ENCODE measurements around the gene COL8A2.
A peak's percentile ranks its signal among the peaks of the same experiment; 100 is the strongest.

Gene COL8A2

DNA sequence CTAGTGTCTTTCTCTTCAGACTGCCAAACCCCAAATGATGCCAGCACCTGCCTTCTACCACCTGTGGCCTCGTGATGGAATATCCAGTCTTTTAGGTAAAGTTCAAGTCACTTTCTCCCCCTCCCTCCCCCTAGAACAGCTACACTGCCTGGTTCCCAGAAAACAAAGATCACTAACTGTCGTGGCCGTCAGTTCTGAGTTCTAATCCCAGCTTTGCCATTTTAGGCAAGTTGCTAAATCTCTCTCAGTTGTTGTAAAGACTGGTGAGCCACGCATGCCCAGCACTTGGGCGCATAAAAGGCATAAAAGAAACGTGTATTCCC is 24.9 kb upstream of the COL8A2 start:
- TF ChIP-seq, protein P1, sequence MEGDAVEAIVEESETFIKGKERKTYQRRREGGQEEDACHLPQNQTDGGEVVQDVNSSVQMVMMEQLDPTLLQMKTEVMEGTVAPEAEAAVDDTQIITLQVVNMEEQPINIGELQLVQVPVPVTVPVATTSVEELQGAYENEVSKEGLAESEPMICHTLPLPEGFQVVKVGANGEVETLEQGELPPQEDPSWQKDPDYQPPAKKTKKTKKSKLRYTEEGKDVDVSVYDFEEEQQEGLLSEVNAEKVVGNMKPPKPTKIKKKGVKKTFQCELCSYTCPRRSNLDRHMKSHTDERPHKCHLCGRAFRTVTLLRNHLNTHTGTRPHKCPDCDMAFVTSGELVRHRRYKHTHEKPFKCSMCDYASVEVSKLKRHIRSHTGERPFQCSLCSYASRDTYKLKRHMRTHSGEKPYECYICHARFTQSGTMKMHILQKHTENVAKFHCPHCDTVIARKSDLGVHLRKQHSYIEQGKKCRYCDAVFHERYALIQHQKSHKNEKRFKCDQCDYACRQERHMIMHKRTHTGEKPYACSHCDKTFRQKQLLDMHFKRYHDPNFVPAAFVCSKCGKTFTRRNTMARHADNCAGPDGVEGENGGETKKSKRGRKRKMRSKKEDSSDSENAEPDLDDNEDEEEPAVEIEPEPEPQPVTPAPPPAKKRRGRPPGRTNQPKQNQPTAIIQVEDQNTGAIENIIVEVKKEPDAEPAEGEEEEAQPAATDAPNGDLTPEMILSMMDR (IDR thresholded peaks at IDR 0.05) = no peak

DNA sequence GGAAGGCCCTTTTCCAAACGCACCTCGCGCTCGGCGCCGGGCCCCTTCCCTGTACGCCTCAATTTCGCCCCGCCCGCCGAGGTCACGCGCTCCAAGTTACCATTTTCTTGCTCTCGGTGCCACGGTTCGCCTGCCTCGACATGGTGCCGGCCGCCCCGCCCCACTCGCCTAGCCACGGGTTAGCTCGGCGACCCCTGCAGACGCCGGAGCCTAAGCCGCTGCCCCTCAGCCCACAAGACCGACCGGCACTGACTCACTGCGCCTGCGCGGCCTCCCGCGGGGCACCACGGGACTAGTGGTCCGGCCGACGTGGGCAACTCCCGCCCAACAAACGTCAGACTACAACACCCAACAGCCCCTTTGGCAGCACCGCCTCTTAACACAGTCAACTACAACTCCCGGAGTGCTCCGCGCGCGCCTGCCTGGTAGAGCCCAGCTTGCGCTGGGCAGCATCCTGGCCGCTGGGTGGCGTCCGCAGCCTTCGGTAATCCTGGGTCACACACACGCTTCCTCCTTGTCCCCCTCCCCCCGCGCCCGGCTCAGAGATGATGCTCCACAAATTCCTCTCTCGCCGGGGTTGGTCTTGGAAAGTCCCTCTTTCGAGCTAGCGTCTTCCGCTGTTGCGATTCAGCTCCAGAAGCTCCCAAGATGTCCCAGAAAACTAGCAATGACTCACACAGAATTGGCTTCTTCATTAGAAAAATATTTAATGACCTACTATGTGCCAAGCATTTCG is 24.4 kb upstream of the COL8A2 start, which contains the start of gene TRAPPC3:
TSS of gene TRAPPC3 (minus strand) at position 250 of the 736 bp plus-strand sequence. CDS start at position 142, 108 bp downstream.
- TF ChIP-seq, protein P1 (IDR thresholded peaks at IDR 0.05) = peak; percentile 96

DNA sequence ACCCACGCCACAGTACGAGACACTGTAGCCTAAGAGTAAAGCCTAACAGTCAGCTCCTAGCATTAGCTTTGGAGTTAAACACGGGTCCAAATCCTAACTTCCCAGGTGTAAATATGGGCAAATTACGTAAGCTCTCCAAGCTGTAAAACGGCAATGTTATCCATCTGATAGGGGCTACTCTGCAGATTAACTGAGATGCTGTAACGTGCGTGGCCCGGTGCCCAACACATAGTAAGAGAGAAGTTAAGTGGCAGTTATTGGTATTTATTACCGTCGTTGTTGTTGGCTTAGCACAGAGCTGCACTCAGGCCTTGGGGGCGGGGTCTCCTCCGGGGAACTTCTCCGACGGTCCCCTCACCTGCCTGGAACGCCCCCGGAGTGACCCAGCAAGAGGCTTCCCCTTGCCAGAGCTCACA is 23.8 kb upstream of the COL8A2 start:
- TF ChIP-seq, protein P1 (IDR thresholded peaks at IDR 0.05) = no peak

DNA sequence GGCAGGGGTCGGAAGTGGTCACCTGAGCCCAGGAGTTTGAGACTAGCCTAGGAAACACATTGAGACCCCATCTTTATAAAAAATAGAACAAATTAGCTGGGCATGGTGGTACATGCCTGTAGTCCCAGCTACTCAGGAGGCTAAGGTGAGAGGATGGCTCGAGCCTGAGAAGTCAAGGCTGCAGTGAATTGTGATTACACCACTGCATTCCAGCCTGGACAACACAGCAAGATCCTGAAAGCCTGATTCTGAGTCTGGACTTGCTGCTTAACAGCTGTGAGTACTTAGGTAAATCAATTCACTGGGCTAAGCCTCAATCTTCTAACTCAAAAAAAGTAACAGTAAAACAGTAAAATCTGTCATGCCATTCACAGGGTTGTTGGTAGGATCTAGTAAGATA is 19.4 kb upstream of the COL8A2 start:
- TF ChIP-seq, protein P1 (IDR thresholded peaks at IDR 0.05) = no peak

DNA sequence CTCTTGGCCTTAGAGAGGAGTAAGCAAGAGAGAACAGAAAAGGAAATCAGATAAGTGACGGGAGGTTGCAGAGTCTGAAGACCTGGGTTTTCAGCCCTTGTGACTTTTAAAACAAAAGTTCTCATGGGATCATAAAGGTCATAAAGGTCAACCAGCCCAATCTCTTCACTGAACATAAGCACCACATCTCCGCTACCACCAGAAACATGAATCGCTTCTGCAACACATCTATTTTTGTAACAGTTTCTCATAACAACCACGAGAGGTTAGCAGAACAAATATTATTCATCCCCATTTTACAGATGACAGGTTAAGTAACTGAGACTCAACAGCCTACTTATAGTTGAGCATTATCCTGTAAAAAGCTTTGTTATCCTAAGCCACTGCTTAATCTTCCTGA is 18.4 kb upstream of the COL8A2 start:
- TF ChIP-seq, protein P1 (IDR thresholded peaks at IDR 0.05) = no peak

DNA sequence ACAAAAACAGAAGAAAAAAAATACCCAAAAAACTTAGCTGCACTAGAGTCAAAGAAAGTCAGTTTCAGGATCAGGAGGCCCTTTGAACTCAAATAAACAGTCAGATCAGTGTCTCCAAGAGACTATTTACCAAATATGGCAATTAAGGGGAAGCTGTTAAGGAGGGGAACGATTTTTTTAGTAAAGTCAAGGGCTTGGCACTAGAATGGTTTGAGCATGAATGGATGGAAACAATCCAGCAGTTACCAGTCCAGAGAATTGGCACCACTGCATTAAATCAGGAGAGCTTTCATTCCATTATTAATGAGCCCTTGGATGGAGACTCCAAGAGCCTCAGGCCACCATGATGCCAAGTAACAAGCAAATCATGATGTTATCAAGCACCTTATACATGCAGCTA is 17.1 kb upstream of the COL8A2 start:
- TF ChIP-seq, protein P1 (IDR thresholded peaks at IDR 0.05) = no peak

DNA sequence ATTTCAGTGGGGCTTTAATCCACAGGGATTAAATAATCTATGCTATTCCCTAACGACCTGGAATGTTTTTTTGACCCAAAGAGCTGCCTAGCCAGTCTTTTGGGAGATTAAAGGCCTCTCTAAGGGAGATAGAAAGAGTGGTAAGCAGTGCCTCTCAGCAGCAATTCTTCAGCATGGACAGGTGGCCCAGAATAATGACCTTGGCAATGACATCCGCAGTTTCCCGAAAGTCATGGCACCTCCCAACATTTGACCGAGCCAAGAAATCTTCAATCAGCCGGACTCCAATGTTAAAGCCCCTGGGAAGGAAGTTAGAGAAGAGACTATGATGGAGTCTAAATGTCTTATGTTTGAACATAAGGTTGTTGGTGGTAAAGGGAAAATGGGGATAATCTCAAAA is 14.5 kb upstream of the COL8A2 start:
- TF ChIP-seq, protein P1 (IDR thresholded peaks at IDR 0.05) = no peak

DNA sequence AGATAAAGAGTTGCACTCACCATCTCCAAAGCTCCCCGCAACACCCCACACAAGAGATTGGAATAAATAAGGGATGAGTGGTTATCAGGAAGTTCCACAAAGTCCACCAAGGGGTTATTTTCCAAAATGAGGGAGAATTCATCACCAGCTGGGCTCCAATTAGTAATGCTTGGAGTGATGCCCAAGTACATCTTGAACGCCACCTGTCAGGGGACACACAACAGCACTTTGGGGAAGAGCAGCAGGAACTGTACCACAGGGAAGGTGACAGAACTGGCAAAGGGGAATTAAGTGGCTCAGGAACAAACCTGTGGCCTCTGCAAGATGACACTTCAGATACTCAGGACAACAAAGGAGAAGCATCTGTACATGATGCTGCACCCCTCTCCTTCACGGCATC is 12.8 kb upstream of the COL8A2 start:
- TF ChIP-seq, protein P1 (IDR thresholded peaks at IDR 0.05) = no peak

Measured in LNCAP (cell line).